Tibial artery (tissue), 4 donors: Measurements from ENCODE around the gene RIPK4.

Experiments used
- DNase-seq, 2 donors: peaks; one replicate each; pipeline ENCODE4 v3.0.0-alpha.2; 2019
- H3K27ac ChIP-seq, 2 donors: fragments of 200-600 bp; sonication (generic) in 1 of 2; 1 replicate in 1 of 2; 2 replicates in 1 of 2; pipeline ENCODE4 v1.5.1; 2018 to 2019; ENCODE audit warnings: mild to moderate bottlenecking in 1 of 2
- H3K27me3 ChIP-seq, 2 donors: fragments of 200-600 bp; sonication (generic) in 1 of 2; one replicate each; pipeline versions ENCODE4 v1.5.1 to v1.6.0; 2016 to 2019
- H3K36me3 ChIP-seq, 3 donors: fragments of 200-600 bp; sonication (generic) in 2 of 3; one replicate each; pipeline ENCODE4 v1.5.1; 2016 to 2019; ENCODE audit warnings: mild to moderate bottlenecking in 2 of 3
- H3K4me1 ChIP-seq, 4 donors: fragments of 200-600 bp; sonication (generic) in 2 of 4; 1 replicate in 3 of 4; 2 replicates in 1 of 4; pipeline ENCODE4 v1.5.1; 2016 to 2019
- H3K4me3 ChIP-seq, 2 donors: fragments of 200-600 bp; sonication (generic) in 1 of 2; 1 replicate in 1 of 2; 2 replicates in 1 of 2; pipeline ENCODE4 v1.5.1; 2018 to 2019; ENCODE audit warnings: mild to moderate bottlenecking in 2 of 2
- H3K9me3 ChIP-seq, 3 donors: fragments of 200-600 bp; sonication (generic) in 1 of 3; one replicate each; pipeline ENCODE4 v1.5.1; 2016 to 2019
- CTCF ChIP-seq, 2 experiments: fragments of 200-600 bp in 1 of 2; fragments of 450-650 bp in 1 of 2; IDR thresholded peaks; one replicate each; pipeline ENCODE4 v1.5.1; 2017 to 2019; ENCODE audit warnings: antibody characterized with exemption in 2 of 2, mild to moderate bottlenecking in 1 of 2, moderate library complexity in 1 of 2
- intact Hi-C: fragments of 100-400 bp; cut with DNase I; formaldehyde crosslinking; loops from one replicate; pipeline ENCODE4 v1.15.0; 2023; ENCODE audit warnings: low total_unique reads

Gene RIPK4

GRCh38 chr21:41755934-41756773 lies 10.7 kb downstream of the RIPK4 start:
- intact Hi-C loops: no loop called here

DNA sequence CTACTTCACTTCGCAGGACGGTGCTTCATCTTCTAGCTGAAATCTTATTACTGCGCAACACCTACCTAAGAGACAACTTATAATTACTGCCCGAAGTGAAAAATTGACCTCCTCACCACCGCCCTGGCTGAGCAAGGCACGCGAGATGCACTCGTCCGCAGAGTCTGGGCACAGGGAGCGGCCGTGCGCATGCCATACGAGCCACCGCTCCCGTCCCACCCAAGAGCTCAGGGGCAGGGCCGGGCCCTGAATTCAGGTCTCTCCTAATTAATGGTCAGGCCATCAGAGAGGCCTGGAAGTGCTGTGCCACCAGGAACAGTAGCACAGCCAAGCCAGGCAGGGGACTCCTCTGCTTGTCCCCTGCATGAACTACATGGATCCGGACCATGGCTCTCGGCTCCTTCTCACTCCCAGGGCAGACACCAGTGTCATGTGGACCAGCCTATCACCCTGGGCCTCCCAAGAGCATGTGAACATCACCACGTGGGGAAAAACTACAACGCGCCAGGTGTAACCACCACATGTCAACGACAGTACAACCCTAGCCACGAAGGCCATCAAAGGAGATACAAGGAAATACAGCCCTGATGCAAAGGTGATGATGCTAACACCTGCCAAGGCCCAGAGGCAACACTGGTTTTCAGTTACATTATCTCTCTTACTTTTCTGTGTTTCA lies 11.5 kb downstream of the RIPK4 start:
- intact Hi-C loops: no loop called here
- no peak for DNase-seq

More at GRCh38 chr21:41755934-41756773, 10.7 kb downstream of the RIPK4 start:
- DNase-seq: peak in 1 of 2 donors; percentile 57
- Histone ChIP-seq H3K27me3 (no peaks in the 10 kb centered on the region), H3K27ac (no peak overlapping the region), H3K4me3 (no peak overlapping the region), H3K4me1 (peaks cover 0 to 50% (median 29%) of the 10 kb centered on the region in 4 donors), H3K9me3 (no peaks in the 10 kb centered on the region), H3K36me3 (peaks cover 0 to 23% (median 0%) of the 10 kb centered on the region in 3 donors)
- no peak for TF ChIP-seq CTCF (IDR thresholded peaks at IDR 0.05)

DNA sequence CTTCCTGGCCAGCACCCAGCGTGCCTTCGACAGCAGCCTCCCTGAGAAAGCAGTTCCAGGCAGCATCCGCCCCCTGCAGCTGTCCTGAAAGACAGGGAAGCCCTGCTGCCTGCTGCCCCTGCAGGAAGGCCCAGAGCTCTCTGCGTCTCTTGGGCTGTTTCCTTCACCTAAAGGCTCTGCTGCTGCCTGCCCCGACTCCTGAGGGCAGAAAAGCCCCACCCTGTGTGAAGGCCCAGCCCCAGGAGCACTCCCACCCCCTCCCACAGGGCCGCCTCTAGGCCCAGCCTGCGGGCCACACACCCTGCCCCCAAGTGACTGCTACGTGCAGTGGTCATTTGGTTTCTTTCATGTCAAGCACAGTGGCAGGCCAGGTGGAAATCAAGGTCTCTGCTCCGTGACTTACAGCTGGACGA lies 12.4 kb downstream of the RIPK4 start:
- H3K4me3 ChIP-seq: no peak overlapping the region
- no peak for DNase-seq
- intact Hi-C loops: no loop called here

More for the DNA sequence above, 11.5 kb downstream of the RIPK4 start:
- H3K9me3 ChIP-seq: no peaks in the 10 kb centered on the region
- H3K36me3 ChIP-seq: peaks cover 0 to 23% (median 0%) of the 10 kb centered on the region in 3 donors
- H3K4me3 ChIP-seq: no peak overlapping the region
- no peaks in the 10 kb centered on the region for H3K27me3 ChIP-seq
- no peak for TF ChIP-seq CTCF (IDR thresholded peaks at IDR 0.05)
- no peak overlapping the region for H3K27ac ChIP-seq
- peaks cover 0 to 48% (median 25%) of the 10 kb centered on the region in 4 donors for H3K4me1 ChIP-seq

DNA sequence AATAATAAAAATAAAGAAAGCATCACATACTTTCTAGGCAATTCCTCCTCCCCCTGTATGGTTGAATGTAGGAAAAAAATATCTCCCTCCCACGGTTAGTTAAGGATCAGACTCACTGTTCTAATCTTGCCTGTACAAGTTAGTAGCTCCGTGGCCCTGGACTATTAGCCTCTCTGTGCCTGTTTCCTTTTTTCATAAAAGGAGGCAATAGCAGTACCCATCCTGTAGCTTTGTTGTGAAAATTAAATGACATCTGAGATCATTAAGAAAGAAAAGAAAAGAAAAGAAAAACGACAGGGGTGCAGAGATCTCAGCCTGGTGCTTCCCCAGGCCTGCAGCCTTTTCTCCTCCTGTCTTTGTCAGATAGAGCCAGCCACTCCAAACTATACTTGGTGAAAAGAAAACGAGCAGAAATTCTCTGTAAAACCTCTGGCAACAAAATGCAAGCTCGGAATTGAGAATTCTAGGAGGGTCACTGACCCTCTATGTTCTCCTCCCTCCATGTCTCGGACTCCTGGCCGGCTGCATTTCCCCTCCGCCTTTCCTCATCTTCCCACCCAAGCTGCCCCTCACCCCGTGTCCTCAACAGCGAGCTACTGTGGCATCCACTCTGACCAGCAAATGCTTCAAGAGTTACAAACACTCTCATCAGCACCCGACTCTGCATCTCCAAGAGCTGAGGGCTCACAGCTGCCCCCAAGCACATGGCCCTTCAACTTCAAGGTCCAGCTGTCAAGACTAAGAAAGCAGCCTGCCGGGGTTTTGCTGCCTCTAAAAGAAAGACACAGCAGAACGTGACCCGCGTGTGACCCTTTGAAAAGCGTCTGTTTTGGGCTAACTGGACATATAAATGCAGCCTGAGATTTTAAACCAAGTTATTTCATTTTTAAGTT lies 13.6 kb downstream of the RIPK4 start:
- H3K27ac ChIP-seq: peak overlapping the region; percentile 31 to 38
- H3K27me3 ChIP-seq: no peaks in the 10 kb centered on the region
- intact Hi-C loops: no loop called here
- H3K36me3 ChIP-seq: peaks cover 0 to 35% (median 4%) of the 10 kb centered on the region in 3 donors
- H3K4me1 ChIP-seq: peaks cover 0 to 35% (median 25%) of the 10 kb centered on the region in 4 donors
- TF ChIP-seq CTCF (IDR thresholded peaks at IDR 0.05): no peak
- no peaks in the 10 kb centered on the region for H3K9me3 ChIP-seq
- H3K4me3 ChIP-seq: no peak overlapping the region
- DNase-seq: no peak

More for the DNA sequence above, 12.4 kb downstream of the RIPK4 start:
- H3K27ac ChIP-seq: no peak overlapping the region
- peaks cover 0 to 23% (median 0%) of the 10 kb centered on the region in 3 donors for H3K36me3 ChIP-seq
- no peaks in the 10 kb centered on the region for H3K9me3 ChIP-seq
- peaks cover 0 to 43% (median 26%) of the 10 kb centered on the region in 4 donors for H3K4me1 ChIP-seq
- no peak for TF ChIP-seq CTCF (IDR thresholded peaks at IDR 0.05)
- H3K27me3 ChIP-seq: no peaks in the 10 kb centered on the region

DNA sequence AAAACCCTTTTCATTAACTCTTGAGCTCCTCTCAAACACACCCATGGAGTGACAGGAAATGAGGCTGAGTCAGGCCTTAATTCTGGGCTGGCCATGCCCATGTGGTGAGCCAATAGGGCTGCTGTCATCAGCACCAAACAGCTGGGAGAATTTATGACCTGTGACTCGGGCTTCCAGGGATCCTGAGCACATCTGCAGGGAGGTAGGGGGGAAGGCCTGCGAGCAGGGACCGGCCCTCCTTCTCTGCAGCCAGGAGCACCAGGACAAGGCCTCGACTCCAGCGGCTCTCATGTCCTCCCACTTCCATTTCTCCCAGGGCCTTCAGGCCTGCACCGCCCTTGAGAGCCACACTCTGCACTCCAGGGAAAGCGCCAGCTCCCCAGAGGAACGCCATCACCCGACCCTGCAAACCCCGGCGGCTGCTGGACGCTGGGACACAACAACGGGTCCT lies 14.6 kb downstream of the RIPK4 start:
- Histone ChIP-seq H3K4me1 (peaks cover 0 to 35% (median 25%) of the 10 kb centered on the region in 4 donors), H3K9me3 (no peaks in the 10 kb centered on the region), H3K27me3 (no peaks in the 10 kb centered on the region), H3K4me3 (no peak overlapping the region), H3K36me3 (peaks cover 0 to 42% (median 6%) of the 10 kb centered on the region in 3 donors), H3K27ac (peak overlapping the region; percentile 31 to 38)
- intact Hi-C loops: no loop called here
- no peak for DNase-seq
- TF ChIP-seq CTCF (IDR thresholded peaks at IDR 0.05): no peak
